Activated naive CD4-positive, alpha-beta T cell treated with Interleukin-2 at 50 U/mL for 16 hours (primary cell): ENCODE measurements around the gene PPFIA1.
"Not testable (repeated sequence)": the region's sequence is repeated elsewhere in the genome, so short reads cannot be mapped to it uniquely, and the experiment has no call there.

Experiments used
- DNase-seq: peaks from one replicate; pipeline ENCODE4 v3.0.0-alpha.2; 2020

Gene PPFIA1

DNA sequence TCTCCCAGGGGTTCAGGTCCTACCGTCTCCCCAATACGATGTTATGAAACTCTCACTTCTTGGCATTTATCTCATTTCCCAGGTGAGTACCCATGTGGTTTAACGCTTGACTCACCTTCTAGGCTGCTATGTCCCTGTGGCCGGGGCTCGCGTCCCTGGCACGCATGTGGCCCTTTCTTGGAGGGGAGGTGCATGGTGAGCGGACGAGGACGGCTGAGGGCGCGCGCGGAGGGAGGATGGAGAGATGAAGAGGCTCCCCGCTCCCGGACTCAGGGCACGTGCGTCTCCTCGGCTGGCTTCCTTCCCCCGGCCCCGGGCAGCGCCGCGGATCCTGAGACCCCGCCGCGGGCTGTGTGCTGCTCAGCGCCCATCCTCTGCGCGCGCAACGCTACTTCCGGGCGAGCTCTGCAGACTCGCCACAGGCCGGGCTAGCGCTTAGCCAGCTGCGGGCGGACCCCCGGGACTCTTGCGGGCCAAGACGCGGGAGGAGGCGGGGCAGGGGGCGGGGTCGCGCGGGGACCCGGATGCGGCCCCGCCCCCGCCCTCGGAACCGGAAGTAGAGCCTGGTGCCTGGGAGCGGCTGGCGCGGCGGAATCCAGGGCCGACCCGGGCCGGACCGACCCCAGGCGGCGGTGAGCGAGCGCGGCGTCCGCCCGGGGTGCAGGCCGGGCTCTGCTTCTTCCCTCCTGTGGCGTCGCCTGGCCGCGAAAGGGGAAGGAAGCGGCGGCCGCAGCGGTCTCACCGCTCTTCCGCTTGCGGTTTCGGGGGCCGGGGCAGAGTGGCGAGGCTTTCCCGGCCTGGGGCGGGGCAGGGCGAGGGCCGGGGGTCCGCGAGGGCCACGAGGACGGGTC is 127.7 kb downstream of the PPFIA1 start, which contains the start of gene CTTN:
Gene CTTN, plus strand, starts transcription at position 547 of the 851 bp plus-strand sequence. CDS start 8,769 bp downstream, outside the sequence.
- DNase-seq: peak; percentile 75

DNA sequence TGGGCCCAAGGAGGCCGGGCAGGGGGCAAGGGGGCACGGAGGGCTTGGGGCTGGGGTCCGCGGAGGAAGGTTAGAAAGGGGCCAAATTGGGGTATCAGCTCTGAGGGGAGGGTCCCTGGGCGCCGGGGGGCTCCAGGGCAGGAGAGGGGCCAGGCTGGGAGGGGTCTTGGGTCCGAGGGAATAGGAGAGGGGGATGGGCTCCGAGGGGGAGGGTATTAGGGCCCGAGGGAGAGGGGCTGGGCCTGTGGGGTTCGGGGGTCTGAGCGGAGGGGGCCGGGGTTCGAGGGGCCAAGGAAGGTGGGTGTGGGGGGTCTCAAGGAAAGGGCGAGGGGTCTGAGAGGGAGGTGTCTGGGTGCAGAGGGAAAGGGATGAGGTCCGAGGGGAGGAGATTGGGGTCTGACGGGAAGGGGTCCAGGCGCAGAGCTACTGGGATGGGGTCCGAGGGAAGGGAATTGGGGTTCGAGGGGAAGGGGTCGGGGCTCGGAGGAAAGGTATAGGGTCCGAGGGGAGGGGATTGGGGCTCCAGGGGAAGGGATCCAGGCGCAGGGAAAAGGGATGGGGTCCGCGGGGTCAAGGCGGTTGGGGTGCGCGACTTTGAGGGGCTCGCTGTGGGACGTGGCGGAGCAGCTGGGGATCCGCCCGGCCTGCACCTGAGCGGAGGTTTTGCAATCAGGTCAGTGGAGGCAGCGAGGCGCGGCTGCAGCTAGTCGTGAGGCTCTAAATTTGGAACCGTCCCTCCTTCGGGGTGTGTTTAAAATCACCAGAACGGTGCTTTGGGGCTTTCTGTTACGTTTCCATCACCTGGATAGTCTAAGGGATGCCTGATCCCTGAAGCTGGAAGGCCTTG is 128.6 kb downstream of the PPFIA1 start:
- DNase-seq: no peak

DNA sequence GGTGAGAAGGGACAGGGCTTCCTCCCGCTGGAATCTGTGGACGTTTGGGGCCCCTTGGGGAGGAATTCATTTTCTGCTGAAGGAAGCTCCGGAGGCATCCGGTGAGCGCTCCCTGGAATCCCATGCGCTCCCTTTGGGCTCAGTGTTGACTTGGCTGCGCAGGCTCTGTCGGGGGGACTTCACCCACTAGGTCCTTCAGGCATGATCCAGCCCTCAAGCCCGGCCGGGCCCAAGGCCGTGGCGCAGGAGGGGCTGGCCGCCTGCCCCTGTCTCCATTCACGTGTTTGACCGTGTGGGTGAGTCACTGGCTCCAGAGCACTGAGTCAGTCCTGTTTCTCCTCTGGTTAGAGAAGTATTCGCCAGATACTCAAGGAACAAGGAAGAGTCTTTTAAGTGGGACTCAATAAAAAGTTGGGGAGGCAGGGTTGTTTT is 129.2 kb downstream of the PPFIA1 start:
- no peak for DNase-seq

DNA sequence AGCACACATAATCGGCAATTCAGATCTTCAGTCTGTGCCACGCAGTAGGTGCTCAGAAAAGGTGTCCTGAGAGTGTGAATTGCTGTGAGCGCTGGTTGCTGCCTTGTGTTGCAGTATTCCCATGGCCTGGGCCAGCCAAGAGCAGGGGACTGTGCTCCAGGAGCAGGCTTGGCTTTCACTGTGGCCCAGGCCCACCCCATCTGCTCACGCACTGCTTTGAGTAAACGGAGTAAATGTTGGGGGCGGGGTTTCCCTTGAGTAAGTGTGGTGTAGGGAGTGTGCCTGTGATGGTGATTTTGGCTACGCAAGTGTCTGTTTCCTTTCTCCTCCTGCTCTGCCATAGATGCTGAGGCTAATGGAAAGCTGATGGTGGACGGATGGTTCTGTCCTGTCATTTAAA is 130.2 kb downstream of the PPFIA1 start:
- no peak for DNase-seq

DNA sequence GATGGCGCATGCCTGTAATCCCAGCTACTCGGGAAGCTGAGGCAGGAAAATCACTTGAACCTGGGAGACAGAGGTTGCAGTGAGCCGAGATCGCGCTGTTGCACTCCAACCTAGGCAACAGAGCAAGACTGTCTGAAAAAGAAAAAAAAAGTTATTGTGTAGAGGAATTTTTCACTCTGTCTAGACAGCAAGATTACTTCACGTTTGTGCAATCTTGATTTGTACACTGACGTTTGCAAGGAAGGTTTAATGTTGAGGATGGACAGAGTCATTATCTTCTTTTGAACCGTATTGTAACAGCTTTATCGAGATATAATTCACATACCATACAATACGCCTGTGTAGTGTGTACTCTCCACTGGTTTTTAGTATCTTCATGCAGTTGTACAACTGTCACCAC is 131.5 kb downstream of the PPFIA1 start:
- no peak for DNase-seq

DNA sequence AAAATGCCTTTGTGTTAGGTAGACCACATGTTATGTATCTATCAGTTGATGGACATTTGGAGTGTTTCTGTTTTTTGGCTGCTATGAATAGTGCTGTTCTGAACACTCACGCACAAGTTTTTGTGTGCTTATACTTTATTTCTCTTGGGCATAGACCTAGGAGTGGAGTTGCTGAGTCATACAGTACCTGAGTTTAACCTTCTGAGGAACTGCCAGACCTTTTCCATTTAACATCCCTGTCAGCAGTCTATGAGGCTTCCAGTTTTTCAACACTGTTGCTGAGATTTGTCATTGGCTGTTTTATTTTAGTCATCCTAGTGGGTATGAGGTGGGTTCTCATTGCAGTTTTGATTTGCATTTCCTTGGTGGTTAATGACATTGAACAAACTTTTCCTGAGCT is 132.2 kb downstream of the PPFIA1 start:
- no peak for DNase-seq

DNA sequence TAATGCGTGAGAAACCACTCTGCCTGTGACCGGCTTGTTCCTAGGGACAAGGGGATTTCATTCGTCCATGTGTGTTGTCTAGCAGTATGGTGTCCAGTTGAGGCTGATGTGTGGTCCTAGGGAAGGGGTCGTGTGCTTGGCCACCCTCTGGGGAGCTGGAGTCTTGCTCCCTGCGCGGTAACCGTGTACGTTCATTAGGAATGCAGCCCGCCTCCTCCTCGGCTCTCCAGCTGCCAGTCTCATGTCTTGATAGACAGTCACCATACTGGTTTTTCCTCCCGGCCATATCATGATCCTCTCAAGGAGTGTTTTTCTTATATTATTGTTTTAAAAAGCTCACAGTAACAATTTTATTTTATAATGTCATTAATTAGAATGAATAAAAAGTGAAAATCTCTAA is 133.8 kb downstream of the PPFIA1 start:
- DNase-seq: no peak

DNA sequence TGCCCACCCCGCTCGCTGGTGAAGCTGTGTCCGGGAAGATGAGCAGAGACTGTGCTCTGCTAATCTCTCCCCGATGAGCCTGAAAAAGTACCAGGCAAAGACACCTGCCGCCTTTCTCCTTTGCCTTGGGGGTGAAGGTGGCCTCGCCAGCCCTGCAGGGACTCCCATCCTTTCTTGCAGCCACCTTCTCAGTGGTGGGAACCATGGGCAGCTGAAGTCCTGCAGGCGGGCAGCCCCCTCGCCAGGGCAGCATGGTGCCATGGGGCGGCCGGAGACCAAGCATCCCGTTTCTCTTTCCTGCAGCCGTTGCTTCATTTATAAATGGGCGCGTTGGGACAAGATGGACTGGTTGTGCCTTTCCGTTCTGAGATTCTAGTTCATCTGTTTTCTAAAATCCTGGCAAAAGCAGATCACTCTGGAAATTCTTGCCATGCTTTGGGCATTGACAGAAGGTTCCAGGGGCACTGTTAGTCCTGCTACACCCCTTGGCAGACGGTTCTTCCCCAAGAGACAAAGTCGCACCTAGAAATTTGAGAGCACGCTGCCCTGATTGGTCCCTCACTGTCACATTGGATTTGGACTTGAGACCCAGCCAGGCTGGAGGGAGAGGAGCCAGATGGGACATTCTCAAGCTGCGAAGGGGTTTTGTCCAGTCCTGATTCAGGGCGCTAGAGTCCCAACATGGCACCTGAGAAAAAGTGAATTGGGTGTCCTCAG is 135.3 kb downstream of the PPFIA1 start:
- DNase-seq: no peak

DNA sequence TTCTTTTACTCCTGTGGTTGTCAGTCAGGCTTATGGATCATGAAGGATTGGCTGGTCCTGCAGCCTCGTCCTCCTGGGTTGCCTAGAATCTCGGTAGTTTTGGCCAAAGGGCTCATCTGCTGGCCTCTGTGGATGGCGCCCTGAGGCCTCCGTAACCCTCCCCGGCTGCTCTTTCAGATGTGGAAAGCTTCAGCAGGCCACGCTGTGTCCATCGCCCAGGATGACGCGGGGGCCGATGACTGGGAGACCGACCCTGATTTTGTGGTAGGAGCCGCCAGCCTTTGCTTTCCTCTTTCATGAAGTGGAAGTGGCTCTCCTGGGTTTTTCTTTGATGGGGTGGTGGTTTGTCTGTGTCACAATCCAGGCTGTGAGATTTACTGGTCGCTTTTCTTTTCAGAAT is 136.6 kb downstream of the PPFIA1 start:
- DNase-seq: no peak

DNA sequence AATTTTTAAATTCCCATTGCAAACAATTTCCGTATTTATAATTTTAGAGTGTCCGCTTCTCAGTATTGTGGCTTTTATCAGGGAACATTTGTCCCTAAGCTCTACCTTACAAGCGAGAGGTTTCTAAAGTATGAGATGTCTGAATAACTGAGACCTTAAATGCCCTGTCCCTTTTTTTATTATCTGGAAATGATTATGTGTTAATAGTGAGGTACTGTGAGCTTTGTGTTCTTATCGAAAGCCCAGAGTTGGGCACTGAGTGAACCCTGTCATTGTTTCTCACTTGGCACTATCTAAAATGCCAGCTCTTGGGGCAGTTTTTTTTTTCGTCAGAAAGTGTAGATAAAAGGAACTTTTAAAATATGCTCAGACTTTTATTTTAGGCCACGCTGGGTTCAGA is 137.3 kb downstream of the PPFIA1 start:
- DNase-seq: no peak

DNA sequence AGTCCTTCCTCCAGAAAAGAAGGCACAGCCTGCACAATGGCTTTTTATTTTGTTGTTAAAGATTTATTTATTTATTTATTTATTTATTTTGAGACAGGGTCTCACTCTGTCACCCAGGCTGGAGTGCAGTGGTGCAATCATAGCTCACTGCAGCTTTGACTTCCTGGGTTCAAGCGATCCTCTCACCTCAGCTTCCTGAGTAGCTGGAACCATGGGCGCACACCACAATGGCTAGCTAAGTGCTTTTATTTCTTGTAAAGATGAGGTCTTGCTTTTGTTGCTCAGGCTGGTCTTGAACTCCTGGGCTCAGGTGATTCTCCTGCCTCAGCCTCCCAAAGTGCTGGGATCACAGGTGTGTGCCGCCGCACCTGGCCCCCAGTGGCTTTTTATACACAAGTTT is 137.8 kb downstream of the PPFIA1 start:
- not testable (repeated sequence) for DNase-seq

DNA sequence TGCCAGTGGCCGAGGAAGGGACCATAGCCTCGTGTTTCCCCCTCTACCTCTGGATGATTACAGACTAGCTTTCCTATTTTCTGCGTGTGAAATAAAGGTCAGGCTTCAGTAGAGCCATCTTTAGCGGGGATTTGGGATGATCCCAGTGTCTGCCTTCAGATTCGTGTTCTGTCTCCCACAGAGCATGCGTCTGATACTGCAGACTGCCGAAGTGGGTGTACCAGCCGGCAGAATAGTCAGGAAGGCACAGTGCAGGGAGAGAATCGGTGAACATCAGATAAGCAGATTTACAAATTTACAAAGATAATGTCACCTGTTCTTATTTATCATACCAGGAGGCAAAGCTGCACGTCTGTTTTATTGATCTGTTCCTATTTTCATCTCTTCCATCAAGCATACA is 138.9 kb downstream of the PPFIA1 start:
- DNase-seq: no peak

DNA sequence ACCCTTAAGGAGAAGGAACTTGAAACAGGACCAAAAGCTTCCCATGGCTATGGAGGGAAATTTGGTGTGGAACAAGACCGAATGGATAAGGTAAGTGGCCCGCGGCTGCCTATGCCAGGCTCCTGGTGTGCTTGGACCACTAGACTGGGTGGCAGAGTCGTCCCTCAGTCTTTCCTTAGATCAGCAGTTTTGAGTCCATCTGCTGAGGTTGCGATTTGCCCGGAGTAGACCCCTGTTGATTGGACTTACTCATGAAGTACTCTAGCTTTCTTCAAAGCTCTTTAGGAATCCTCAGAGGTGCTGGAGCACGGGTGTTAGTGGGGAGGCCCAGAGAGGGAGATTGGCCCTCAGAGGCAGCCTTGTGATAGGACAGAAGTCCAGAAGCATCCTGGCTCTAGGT is 139.4 kb downstream of the PPFIA1 start:
- DNase-seq: no peak

DNA sequence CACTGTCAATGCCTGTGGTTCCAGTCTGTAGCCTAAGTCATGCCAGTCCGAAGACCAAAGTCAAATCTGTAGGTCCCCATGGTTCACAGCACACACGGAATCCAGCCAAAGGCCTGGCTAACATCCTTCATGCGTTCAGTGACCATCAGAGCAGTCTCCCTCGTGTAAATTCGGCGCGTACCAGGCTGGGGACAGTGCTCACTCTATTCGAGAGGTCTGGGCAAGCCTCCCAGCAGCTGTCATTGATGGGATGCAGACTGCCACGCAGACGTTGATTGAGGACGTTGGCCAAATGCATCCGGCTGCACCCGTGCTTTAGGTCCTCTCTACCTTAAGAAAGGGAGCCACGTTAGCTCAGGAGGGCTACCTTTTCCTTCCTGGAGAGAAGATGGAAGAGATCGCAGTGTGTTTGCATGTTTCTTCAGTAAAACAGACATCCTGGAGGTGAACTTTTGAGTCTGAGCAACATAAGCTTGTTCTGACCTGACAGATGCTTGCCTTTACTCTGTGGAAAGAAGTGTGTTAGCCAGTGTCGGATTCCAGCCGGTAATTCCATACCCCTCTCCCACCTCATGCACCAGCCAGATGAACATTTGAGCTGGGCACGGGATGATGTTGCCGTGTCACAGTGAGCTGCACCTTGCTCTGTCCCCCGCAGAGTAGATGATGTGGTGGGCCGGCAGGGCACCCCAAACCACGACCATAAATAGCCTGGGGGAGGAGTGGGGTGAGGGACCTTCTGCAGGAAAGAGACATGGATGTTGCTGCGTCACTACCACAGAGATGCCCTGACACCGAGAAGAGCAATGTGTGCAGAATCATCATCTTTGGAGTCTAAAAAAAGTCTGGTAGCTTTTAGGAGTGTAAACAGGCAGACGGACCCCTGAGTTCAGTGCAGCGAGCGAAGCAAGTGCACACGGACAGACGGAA is 140.1 kb downstream of the PPFIA1 start:
- no peak for DNase-seq

DNA sequence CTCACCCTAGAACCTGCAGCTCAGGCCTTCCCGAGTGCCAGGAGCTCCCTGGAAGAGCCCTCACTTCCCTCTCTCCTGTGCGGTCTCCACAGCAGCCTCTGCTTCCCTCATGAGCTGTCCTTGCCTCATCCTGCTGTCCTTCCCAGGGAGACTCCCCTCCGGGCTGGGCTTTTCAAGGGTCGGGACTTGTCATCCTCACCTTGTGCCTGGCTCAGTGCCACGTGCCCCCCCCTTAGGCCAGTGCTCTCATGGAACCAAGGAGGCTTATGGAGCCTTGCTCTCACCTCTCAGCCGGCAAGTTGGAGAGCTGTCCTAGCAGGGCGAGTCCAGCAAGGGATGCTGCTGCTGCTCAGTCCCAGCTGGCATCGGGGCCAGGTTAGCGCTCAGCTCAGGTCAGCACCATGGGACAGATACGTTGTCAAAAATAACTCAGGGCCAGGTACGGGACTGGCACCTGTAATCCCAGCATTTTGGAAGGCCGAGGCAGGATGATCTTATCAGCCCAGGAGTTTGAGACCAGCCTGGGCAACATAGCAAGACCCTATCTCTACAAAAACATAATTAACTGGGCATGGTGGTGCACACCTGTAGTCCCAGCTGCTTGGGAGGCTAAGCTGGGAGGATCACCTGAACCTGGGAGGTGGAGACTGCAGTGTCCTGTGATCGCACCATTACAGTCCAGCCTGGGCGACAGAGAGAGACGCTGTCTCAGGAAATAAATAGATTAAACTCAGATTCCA is 141.4 kb downstream of the PPFIA1 start:
- DNase-seq: no peak

DNA sequence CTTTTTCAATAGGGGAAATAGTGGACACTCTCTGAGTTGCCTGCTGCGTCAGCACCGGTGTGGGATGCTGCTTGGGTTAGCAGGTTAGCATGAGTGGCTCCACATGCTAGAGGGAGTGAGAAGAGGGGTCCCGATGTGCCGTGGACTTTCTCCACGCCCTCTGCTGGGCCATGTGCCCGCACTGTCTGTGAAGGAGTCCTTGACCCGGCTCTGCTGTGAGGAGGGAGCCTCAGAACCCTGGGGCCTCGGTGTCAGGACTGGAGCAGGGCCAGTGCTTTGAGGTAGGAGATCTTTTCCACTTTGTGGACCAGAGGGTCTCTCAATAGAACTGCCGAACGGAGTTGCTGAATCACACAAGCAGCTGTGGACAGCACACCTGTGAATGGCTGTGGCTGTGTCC is 142.7 kb downstream of the PPFIA1 start:
- DNase-seq: no peak

DNA sequence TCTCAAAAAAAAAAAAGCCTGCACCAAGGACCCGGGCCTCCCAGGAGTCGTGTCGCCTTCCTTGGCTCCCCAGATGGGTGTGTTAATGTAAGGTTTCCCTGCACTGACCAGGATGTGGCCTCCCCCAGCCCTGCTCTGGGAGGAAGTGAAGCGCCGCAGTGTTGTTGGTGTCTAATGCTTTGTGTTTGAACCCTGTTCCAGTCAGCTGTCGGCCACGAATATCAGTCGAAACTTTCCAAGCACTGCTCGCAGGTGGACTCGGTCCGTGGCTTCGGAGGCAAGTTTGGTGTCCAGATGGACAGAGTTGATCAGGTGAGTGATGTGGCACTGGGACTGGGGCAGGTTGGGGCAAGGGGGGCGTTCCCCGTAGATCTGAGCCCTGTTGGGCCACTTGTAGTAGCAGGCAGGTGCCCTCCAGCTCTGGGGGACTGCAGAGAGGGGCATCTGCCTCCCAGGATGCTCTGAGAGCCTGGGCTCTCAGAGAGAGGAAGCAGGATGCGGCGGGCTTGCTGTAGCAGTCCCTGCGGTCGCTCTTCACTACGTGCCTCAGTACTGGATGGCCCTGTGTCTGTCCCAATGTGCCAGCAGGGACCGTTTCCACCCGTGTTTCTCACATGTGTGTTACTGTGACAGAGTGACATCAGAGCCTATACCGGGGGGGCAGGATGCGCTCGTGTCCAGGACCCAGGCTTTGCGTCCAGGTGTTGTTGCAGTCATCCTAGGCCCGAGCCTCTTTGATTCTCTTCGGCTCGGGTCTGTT is 144.0 kb downstream of the PPFIA1 start:
- no peak for DNase-seq

DNA sequence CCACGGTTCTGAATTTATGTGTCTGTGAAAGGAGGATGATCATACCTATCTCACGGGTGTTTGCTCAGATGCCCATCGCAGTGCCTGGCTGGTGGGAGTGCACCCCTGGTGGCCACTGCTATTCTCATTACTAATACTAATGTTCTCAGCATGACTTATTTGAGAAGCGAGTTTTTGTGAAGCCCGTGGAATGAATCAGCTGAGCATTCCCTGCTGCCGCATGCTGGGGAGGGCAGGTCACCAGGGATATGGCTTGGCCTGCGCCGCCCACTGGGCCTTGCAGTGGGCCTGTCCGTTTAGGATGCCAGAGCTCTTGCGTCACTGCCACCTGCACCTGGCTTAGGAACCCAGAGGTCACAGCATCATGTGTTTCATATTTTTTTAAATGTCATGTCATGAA is 144.7 kb downstream of the PPFIA1 start:
- DNase-seq: no peak

DNA sequence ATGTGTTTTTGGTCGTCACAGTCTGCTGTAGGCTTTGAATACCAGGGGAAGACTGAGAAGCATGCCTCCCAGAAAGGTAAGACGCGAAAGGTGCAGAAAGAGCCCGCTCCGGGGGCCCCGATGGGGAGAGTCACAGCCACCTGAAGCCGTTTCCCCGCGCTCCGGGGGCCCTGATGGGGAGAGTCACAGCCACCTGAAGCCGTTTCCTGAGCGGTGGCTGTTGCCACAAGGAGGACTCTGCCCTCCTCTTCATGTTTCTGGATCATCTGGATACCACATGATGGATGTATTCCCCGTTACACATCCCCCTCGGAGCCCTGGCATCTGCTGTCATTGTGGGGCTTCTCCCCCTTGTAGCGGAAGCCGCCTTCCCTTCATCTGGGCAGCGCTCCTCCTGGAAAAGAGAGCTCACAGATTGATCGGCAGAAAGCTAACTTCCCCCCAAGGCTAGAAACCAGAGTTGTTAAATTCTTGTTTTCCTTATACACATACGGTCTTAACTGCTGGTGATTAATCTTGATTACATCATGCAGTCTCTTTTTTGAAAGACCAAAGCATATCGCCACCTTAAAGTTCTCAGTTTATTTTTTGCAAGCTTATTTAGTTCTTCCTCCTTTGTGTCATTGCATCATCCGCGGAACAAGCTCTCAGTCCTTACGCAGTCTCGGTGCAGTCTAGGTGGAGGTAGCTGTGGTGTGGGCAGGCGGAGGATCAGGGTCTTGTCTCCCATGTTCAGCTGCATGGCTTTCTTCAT is 145.3 kb downstream of the PPFIA1 start:
- no peak for DNase-seq

DNA sequence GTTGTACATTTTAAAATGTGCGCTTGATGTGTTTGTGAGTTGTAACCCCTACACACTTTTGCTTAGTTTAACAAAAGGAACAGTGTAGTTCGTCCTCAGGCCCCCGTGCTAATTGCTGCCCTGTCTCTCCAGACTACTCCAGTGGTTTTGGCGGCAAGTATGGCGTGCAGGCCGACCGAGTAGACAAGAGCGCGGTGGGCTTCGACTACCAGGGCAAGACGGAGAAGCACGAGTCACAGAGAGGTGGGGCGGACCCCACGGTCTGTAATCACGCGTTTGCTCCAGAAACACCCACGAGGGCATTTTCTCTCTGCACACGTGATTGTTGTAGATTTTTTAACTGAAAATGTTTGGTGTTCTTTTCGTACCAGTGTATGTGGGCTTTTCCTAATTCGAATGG is 146.4 kb downstream of the PPFIA1 start:
- no peak for DNase-seq
